GM04503 (cell line): Measurements from ENCODE around the gene SHISAL1.

Experiments
- DNase-seq: peaks from one replicate; pipeline ENCODE4 v3.0.0-alpha.2; 2012; ENCODE audit warnings: low read depth

The SHISAL1 gene

DNA sequence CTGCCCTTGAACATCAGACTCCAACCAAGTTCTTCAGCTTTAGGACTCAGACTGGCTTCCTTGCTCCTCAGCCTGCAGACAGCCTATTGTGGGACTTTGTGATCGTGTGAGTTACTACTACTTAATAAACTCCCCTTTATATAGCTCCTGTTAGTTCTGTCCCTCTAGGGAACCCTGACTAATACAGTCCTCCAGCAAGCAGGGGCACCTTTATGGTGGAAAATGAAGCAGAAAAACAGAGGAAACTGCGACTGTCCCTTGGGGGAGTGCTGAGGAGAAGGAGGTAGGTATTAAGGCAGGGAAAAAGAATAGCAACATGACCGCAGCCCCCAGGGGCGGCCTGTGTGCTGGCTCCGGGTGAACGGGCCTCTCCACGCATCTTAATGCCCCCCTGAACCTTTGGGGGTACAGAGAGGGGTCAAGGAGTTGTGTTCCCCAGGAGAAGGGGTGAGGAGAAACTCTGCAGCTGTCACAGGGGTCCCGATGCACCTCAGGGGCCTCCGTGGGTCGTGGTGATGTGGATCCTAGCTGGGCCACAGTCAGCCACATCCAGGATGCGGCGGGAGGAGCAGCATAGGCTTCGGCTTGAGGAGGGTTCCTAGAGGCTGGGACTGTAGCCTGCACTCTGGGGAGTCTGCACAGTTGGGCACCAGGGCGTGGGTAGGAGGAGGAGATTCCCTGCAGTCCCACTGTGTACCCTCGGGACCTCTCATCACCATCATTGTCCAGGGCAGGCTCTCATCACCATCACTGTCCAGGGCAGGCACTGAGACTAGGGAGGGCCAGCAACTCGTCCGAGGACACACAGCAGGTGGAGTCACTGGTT, 34.3 kb downstream of the SHISAL1 start:
- DNase-seq, result no peak

DNA sequence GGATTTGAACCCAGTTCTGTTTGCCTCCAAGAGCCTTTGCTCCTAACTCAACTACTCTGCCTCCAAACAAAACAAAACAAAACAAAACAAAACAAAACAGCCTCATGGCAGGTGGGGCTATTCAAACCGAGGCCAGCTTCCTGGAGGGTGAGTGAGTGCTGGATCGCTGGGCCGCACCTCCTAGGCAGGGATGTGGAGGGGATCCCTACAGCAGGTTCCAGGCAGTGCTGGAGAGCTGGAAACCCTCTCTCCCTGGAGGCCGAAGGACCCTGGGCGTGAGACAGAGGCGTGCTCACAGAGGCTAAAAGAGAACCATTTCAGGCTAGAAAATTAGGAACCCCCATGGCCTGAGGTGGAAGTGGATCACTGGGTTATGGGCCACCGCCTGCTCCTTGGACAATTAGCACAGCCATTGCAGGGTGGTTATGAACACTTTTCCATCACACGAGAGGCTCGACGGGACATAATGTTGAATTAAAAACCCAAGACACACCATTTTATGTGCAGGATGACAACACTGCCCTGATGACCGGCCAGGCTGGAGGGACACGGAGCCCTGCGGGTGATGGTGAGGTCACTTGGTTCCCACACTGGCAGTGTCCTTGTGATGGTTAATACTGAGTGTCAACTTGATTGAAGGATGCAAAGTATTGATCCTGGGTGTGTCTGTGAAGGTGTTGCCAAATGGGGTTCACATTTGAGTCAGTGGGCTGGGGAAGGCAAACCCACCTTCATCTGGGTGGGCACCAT, 35.2 kb downstream of the SHISAL1 start:
- no peak for DNase-seq

DNA sequence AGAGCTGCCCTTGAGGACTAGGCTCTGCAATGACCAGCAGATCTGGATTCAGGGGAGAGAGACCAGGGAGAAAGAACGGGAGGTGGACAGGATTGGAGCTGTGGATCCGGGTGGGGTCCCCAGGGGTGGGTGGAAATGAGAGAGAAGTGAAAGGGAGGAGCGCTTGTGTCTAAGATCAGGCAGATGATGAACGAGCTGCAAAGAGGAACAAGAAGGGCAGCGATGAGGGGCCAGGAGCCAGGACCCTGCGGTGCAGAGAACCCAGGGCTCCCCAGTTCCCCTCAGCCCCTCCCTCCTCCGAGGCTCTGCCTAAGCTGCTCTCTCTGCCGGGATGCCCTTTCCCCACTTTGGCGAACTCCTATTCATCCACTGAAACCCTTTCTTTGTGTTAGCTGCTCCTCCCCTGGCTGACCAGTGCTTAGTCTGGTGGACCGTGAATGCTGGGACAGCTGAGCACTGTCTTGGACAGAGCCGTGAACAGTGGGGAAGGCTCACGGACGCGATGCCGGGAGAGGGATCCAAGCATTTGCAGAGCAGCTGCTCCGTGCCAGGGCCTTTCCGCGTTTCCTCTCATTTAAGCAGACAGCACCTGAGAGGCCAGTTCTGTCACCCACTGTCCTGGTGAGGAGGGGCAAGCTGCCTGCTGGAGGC, 35.9 kb downstream of the SHISAL1 start:
- no peak for DNase-seq

DNA sequence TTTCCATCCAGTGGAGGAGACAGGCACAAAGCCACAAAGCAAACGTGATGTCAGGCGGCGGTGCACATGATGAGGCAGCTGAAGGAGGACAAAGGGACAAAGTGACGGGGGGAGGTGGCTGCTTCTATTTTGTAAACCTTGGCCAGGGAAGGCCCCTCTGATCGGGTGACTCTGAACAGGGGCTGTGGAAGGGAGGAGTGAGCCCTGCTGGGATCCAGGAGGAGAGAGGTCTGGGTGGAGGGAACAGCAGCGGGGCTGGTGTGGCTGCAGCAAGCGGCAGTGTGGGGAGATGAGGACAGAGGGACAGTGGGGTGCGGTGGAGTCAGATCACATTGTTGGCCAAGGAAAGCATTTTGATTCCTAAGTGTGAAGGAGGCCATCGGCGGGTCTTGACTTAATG, 36.7 kb downstream of the SHISAL1 start:
- DNase-seq, result no peak

DNA sequence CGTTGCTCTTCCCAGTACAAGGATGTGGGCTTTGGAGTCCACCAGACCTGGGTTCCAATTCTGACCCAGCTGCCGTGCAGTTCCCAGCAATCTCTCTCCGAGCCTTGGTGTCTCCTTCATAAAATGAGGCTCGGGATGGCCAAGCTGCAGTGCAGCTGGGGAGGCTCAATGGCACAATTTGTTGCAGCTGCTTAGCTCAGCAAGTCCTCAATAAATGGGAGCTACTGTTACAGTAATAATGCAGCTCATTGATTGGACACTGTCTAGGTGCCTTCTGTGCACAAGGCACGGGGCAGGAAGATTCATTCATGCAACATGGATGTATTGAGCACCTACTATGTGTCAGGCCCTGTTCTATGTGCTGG, 37.1 kb downstream of the SHISAL1 start:
- DNase-seq, result no peak

DNA sequence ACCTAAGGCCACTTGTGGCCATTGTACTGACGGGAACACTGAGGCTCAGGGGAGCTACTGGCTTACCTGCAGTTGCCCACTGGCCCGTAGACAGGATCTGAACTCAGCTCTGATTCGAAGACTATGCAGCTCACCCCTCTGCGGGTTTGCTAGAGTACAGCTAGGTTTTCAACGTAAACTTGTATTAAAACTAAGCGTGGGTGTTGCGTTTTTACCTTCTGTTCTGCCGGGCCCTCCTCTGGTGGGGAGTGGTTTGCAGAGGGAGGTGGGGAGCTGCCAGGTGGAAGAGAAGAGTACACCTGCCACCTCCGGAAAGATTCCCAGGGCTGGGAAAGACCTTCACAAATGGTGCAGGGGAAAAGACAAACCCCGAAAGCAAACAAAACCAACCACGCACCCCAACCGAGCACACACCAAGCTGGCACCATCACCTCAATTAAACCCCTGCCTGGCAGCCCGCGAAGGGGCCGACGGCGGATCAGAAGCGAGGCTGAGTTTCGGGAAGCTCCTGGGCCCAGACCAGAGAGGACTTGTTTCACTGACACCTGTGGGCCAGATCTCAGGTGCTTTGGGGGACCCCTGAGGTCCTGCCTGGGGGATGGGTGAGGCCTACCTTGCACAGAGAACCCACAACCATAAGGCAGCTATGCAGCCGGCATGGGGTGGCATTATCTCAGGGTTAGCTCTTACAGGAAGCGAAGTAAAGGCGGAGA, 37.7 kb downstream of the SHISAL1 start:
- DNase-seq, result no peak

DNA sequence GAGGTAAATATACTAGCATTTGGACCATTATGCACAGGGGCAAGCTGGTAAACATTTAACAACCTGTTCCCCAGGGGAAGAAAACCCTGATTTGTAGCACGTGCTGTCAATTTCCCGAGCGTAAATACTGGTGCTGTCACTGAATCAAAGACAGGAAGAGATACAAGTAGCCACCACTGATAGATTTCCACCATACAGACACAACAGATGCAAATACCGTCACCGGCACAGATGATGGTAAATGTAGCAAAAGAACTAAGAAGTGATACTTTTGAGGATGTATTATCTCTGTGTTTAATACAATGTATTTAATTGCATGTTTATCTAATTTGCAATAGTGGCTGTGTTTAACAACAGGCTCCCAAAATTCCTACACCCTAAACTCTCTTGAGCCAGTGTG, 39.6 kb downstream of the SHISAL1 start:
- no peak for DNase-seq

DNA sequence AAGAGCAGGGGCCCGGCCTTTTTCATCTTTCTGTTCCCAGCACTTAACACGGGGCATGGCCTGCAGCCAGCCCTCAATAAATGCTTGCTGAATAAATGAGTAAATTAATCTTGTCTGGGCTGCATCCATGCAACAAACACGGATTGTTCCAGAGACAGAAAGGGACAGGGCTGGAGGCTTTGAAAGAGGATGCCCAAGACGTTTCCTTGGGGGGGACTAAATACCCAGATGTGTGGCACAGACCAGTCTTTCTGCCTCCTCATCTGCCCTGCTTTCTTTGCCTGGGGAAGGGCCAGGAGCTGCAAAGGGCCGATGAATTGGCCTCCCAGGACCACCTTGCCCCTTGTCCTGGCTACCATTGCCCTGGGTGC, 40.4 kb downstream of the SHISAL1 start:
- DNase-seq, result no peak

DNA sequence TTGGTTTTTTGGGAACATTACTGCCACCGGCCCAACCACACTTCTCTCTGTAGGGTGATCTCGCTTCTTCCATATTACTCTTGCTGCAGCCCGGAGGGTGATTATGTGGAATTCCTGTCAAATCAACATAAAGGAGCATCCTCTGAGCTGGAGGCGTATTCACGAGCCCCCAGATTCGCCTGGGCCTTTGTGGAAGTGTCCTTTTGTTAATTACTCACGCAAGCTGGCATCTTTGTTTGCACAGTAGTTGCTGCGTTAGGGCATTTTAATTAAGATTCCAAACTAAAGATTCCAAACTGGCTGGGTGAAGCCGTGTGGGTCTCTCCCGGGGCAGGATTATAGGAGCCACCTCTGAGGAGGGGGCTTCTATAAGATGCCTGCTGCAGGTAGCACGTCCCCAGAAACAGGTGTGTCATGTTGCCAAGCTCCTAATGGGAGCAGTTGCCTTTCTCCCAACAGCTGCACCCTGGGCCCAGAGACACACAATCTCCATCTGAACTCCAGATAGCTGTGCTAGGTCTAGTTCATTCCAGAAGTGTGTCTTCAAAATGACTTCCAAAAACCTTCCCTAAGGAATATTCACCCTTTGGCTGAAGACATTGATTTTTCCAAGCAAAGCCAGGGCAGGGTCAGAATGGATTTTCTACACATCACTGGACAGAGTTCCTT, 40.9 kb downstream of the SHISAL1 start:
- no peak for DNase-seq

DNA sequence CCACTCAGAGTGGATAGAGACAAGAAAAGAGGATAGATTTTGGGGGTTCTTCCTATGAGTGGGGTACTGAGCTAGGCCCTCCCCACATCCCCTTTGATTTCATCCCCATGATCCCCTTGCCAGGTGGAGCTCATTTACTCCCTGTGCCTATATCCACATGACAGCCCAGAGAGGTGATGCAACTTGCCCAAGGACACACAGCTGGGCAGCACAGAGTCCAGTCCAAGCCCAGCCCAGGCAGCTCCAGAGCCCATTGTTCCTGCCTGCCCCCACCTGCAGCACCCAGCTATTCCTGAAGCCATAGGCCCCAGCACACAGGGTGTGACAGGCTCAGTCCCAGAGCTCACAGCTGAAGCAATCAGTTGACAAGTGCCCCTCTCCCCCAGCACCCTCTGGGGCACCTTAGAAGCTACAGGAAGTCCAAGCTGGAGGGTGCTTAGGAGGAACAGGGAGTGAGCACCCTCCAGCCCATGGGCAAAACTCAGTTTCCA, 41.7 kb downstream of the SHISAL1 start:
- no peak for DNase-seq

DNA sequence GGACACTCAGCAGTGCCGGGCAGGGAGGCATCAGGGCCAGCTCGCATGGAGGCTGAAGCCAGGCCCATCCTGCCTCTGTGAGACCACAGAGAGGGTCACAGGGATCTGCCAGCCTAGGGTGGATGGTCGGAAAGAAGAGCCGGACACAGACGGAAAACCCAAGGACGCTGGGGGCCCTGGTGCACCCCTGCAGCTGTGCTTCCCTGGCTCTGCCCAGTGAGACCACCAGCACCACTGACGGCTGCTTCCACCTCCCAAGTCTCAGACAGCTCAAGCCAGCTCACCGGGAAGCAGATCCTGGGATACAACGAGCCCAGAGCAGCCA, 42.2 kb downstream of the SHISAL1 start:
- no peak for DNase-seq

DNA sequence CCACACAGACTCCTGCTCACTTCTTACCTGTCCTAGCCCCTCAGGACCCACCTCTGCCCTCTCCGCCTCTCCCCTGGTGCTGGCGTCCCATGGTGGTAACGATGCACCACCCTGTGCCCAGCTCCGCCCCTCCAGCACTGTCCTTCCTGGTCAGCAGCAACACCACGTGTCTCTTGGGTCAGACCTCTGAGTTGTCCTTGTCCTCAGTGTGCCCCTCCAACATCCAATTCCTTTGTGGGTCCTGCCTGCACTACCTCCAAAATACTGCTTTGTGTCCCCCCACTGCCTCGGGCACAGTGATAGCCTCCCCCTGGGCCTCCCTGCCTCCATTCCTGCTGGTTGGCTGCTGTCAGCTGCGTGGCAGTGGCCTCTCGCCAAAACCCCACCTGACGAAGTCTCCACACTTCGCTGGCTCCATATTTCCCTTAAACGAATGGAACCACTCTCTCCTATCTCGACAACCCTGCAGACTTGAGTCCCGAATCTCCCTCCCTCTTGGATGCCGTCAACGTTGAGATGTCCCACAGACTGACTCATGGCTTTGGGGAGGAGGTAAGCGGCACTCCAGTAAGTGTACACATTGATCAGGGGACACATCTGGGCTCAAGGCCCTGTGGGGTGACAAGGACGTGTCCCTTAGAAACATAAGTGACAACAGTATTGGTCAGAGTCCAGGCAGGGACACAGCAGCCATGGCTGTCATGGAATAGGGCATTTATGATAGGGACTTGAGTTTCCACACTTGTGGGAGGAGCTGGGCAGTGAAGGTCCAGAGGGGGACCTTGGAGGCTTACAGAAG, 42.8 kb downstream of the SHISAL1 start:
- DNase-seq, result no peak

DNA sequence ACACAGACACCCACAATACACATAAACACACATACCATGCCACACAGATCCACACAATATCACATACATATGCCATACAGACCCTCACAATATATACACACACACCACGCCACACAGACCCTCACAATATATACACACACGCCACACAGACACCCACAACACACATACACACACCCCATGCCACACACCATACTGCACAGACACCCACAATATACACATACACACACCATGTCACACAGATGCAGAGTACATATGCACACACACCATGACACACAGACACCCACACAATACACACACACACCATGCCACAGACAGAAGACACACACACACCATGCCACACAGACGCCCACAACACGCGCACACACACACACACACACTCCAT, 43.6 kb downstream of the SHISAL1 start:
- DNase-seq, result no peak

DNA sequence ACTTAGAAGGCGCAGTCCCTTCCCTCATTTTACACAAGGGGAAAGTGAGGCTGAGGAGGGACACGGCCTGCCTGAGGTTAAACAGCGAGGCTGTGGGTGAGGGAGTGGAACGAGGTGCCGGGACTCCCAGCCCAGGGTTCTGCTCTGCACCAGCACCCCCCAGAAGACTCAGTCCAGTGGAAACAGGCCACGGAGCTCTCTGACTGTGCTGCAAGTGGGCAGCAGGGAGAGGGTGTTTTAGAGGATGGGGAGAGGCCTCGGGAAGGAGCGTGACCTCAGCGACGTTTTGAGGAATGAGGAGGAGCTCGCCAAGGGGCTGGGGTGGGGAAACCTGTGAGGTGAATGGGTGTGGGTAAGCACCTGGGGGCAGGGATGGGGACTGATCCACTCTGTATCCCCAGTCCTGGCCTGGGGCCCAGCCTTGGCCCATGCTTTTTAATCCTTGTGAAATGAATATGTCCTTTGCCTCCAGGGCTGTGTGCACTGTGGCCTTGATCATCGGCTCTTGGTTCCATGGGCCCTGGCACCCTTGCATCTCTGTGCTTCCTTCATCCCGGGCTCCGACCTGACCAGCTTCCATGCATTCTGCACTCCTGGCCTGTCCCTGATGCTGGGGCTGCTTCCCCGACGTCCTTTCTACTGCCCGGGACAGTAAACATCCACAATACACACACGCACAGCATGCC, 44.2 kb downstream of the SHISAL1 start:
- no peak for DNase-seq

DNA sequence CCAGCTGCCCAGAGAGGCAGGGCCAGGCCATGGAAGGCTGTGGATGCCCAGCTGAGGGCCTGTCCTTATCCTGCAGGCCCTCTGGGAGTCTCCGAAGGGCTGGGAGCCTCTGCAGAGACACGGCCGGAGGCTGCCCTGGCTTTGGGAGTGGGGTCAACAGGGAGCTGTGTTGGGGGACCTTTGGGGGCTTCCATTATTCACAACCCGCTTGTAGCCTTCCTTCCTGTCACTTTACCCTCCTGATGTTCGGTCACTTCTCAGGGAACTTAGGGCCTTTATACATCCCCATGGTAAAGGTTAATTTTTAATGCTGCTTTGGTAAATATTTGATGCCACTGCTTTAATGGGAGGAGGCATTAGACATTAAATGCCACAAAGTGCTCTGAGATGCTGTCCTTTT, 44.9 kb downstream of the SHISAL1 start:
- DNase-seq, result no peak

DNA sequence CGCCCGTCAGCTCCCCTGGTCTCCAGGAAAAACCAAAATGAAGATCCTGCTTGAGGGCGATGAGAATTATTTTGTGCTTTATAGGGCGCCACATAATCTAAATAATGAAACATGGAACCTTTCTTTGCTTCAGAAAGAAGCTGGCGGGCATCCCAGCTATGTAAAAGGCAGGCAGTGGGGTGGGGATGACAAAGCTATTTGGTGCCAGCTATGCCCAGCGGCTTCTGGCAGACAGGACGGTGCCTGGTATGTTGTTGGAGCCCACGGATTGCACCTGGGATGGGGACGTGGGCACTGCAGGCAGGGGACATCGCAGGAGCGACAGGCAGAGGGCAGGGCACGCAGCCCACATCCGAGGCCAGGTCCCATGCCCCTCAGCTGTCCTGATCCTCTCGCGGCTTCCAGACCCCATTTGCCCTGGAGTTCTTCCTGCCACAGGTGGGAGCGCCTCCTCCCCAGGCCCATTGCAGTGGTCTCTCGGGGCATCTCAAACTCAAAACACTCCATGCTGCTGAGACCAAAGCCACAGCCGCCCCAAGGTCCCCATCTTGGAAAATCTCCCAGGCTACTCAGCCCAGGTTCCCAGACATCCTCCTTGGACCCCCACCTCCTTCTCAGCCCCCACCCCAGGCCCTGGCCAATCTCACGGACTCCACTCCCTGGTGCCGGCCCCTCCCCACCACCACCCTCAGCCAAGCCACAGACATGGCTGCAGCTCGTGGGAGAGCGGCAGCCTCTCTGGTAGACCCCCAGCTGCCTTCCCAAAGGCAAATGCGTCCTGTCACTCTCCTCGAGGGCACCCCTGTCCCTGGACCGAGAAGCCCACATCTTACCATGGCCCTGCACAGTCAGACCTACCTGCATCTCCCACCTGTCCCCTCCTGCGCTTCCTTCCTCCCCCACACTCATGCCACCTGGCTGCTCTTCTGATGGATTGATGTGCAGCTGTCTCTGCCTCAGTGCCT, 45.7 kb downstream of the SHISAL1 start:
- no peak for DNase-seq

DNA sequence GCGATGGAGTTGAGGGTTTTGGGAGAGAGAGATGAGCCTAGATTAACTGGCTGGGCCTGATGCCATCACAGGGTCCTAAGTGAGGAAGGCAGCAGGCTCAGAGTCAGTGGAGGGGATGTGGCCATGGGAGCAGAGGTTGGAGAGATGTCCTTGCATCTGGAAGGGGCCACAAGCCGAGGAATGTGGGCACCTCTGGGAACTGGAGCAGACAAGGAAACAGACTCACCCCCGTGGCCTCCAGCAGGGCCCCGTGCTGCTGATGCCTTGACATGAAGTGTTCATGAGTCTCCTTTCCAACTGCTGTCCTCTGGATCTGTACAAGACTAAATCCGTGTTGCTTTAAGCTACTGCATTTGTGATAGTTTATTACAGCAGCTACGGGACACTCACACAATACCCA, 49.2 kb downstream of the SHISAL1 start:
- no peak for DNase-seq

DNA sequence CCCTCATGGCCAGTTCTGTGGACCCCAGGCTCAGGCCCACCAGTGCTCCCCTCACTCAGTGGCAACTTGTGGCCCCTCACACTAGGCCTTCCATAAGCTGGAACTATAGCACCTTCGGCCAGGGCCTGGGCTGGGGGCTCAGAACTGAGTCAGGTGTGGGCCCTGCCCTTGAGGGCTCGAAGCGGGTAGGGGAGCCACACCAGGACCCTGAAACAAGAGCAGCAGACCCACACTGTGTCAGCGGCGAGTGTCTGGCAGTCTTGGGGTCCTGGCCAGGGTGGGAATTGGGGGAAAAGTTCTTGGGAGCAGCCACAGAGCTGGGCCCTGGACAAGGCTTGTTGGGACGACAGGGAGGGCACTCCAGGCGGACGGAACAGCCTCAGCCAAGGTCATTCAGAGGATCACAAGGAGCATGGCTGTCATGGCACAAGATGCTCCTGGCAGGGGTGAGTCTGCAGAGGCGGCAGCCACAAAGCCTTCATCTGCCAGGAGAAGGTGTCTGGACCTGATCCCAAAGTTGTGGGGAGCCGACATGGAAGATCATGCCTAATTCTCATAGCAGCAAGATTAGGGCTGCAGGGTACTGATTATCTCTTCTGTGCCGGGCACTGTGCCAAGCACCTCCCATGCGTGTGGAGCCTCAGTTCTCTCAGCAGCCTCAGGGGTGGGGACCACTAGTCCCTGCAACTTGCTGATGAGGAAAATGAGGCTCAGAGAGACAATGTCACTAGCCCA, 50.7 kb downstream of the SHISAL1 start:
- no peak for DNase-seq
